PFSK-1 (cell line): ENCODE results near the gene RBM14.
A peak's percentile ranks its signal among the peaks of the same experiment; 100 is the strongest.

ENCODE experiments used
- FOXP2 ChIP-seq: optimal IDR thresholded peaks from 2 replicates; pipeline ENCODE3; 2011; ENCODE audit warnings: borderline replicate concordance, control low read depth, inconsistent platforms; ENCODE audit not compliant: insufficient read depth; ENCODE audit errors: extremely low read length, extremely low read depth
- POLR2AphosphoS5 ChIP-seq: IDR thresholded peaks from 2 replicates; pipeline ENCODE4 v1.6.1; 2012; ENCODE audit warnings: low read depth, mild to moderate bottlenecking, control low read depth, low read length, moderate library complexity
- TAF1 ChIP-seq: IDR thresholded peaks from 2 replicates; pipeline ENCODE4 v1.6.1; 2012; ENCODE audit warnings: low read length, control low read depth, borderline replicate concordance; ENCODE audit not compliant: insufficient read depth
- TF ChIP-seq, protein P1 (sequence below), 2 experiments: IDR thresholded peaks; 2 replicates each; pipeline versions ENCODE4 v1.6.1 to v1.8.0; 2011 to 2012; ENCODE audit warnings: low read depth in 2 of 2, low read length in 2 of 2, control low read depth in 1 of 2, inconsistent platforms in 1 of 2, mild to moderate bottlenecking in 1 of 2, moderate library complexity in 1 of 2; ENCODE audit not compliant: insufficient read depth in 1 of 2

- TF ChIP-seq POLR2AphosphoS5 (peak; percentile 99), FOXP2 (peak; percentile 36), TAF1 (peak; percentile 92; the same call in 1 of the 2 replicates)
- TF ChIP-seq, protein P1, sequence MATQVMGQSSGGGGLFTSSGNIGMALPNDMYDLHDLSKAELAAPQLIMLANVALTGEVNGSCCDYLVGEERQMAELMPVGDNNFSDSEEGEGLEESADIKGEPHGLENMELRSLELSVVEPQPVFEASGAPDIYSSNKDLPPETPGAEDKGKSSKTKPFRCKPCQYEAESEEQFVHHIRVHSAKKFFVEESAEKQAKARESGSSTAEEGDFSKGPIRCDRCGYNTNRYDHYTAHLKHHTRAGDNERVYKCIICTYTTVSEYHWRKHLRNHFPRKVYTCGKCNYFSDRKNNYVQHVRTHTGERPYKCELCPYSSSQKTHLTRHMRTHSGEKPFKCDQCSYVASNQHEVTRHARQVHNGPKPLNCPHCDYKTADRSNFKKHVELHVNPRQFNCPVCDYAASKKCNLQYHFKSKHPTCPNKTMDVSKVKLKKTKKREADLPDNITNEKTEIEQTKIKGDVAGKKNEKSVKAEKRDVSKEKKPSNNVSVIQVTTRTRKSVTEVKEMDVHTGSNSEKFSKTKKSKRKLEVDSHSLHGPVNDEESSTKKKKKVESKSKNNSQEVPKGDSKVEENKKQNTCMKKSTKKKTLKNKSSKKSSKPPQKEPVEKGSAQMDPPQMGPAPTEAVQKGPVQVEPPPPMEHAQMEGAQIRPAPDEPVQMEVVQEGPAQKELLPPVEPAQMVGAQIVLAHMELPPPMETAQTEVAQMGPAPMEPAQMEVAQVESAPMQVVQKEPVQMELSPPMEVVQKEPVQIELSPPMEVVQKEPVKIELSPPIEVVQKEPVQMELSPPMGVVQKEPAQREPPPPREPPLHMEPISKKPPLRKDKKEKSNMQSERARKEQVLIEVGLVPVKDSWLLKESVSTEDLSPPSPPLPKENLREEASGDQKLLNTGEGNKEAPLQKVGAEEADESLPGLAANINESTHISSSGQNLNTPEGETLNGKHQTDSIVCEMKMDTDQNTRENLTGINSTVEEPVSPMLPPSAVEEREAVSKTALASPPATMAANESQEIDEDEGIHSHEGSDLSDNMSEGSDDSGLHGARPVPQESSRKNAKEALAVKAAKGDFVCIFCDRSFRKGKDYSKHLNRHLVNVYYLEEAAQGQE (IDR thresholded peaks at IDR 0.05; ENCODE audit: insufficient read depth in 1 of 2, low read depth in 2 of 2, low read length in 2 of 2), result 0 out of 4 replicates have a peak, but pooled peaks of 1 of the 2 experiments have one; percentile 9
Measured at GRCh38 chr11:66592457-66593302, 23.8 kb upstream of the RBM14 start, which contains the start of the genes CCDC87 and CCS.
